ENCODE measurements around the gene NCAPG. TPM values are rescaled to one million over a fixed set of nuclear protein-coding genes. Genes with fewer than 3 reads are reported as not detected.
A peak's percentile ranks its signal among the peaks of the same experiment; 100 is the strongest.

NCAPG gene
- total and polyA plus RNA-seq, 9 of the 15 experiments (the other 6 are each of a cell fraction or from before 2014, with no cell fraction given): 25.6 to 102 (median 65.3) TPM

DNA sequence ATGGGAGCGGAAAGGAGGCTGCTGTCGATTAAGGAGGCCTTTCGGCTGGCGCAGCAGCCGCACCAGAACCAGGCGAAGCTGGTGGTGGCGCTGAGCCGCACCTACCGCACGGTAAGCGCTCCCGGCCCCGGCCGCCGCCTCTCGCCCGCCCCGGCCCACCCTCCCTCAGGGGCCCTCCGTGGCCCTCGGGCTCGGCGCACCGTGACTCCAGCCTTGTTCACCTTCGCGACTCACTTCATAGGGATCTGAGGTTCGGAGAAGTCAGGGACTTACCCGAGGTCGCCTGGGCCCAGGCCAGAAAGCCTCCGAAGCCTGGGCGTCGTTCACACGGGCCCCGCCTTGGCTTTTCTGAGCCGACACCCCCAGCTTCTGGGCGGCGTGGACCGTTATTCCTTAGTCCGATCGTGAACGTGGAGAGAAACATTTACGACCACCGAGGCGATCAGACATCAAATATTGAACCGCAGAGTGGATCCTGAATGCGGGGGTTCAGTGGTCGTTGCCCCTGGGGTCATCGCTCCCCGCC, 362 bp downstream of the NCAPG start (continued):
- TF ChIP-seq TAF7 (tag; IDR thresholded peaks at IDR 0.05): no peak
- peak; percentile 6; the same call in 1 of the 2 replicates for TF ChIP-seq TGIF2 (CRISPR knock-in tag; IDR thresholded peaks at IDR 0.05)
- 0 out of 2 replicates have a peak, but pooled peaks have one; percentile 8 for TF ChIP-seq USF1 (CRISPR knock-in tag; IDR thresholded peaks at IDR 0.05)
- TF ChIP-seq TAF1 (IDR thresholded peaks at IDR 0.05; ENCODE audit: control insufficient read depth, extremely low read depth, insufficient read depth, low read length, severe bottlenecking): peak; percentile 2
- TF ChIP-seq IRF9 (tag; IDR thresholded peaks at IDR 0.05): no peak
- TF ChIP-seq, protein P1, sequence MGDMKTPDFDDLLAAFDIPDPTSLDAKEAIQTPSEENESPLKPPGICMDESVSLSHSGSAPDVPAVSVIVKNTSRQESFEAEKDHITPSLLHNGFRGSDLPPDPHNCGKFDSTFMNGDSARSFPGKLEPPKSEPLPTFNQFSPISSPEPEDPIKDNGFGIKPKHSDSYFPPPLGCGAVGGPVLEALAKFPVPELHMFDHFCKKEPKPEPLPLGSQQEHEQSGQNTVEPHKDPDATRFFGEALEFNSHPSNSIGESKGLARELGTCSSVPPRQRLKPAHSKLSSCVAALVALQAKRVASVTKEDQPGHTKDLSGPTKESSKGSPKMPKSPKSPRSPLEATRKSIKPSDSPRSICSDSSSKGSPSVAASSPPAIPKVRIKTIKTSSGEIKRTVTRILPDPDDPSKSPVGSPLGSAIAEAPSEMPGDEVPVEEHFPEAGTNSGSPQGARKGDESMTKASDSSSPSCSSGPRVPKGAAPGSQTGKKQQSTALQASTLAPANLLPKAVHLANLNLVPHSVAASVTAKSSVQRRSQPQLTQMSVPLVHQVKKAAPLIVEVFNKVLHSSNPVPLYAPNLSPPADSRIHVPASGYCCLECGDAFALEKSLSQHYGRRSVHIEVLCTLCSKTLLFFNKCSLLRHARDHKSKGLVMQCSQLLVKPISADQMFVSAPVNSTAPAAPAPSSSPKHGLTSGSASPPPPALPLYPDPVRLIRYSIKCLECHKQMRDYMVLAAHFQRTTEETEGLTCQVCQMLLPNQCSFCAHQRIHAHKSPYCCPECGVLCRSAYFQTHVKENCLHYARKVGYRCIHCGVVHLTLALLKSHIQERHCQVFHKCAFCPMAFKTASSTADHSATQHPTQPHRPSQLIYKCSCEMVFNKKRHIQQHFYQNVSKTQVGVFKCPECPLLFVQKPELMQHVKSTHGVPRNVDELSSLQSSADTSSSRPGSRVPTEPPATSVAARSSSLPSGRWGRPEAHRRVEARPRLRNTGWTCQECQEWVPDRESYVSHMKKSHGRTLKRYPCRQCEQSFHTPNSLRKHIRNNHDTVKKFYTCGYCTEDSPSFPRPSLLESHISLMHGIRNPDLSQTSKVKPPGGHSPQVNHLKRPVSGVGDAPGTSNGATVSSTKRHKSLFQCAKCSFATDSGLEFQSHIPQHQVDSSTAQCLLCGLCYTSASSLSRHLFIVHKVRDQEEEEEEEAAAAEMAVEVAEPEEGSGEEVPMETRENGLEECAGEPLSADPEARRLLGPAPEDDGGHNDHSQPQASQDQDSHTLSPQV (IDR thresholded peaks at IDR 0.05): no peak
- TF ChIP-seq STAG1 (CRISPR knock-in tag; IDR thresholded peaks at IDR 0.05; ENCODE audit: borderline replicate concordance): peak; percentile 23; the same call in 1 of the 2 replicates
- TF ChIP-seq SMC3 (conservative IDR thresholded peaks at IDR 0.05; ENCODE audit: insufficient read depth, low read depth, low read length): no peak
- peak; percentile 39; the same call in 1 of the 2 replicates for TF ChIP-seq ZSCAN29 (IDR thresholded peaks at IDR 0.05)
- TF ChIP-seq MCM7 (IDR thresholded peaks at IDR 0.05): no peak
- TF ChIP-seq NR2C1 (IDR thresholded peaks at IDR 0.05): no peak
- no peak for TF ChIP-seq NR2C1 (tag; IDR thresholded peaks at IDR 0.05)
- TF ChIP-seq, protein P2, sequence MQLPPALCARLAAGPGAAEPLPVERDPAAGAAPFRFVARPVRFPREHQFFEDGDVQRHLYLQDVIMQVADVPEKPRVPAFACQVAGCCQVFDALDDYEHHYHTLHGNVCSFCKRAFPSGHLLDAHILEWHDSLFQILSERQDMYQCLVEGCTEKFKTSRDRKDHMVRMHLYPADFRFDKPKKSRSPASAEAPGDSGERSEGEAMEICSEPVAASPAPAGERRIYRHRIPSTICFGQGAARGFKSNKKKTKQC (CRISPR knock-in tag; IDR thresholded peaks at IDR 0.05): no peak
- no peak for TF ChIP-seq SIN3A (IDR thresholded peaks at IDR 0.05; ENCODE audit: borderline replicate concordance in 2 of 2, control insufficient read depth in 1 of 2, low read depth in 2 of 2, low read length in 2 of 2)

Data from K562 (cell line).